Fibroblast of lung (primary cell): ENCODE measurements around the gene ANP32E.

ENCODE experiments used
- EZH2 ChIP-seq: IDR thresholded peaks from 2 replicates; pipeline ENCODE4 v1.5.1; 2012; ENCODE audit warnings: low read length, control low read depth, mild to moderate bottlenecking; ENCODE audit errors: missing control alignments
- TF ChIP-seq, protein P1 (sequence below), 2 donors: IDR thresholded peaks in 1 of 2; conservative IDR thresholded peaks in 1 of 2; 1 replicate in 1 of 2; 2 replicates in 1 of 2; pipeline ENCODE4 v1.5.1; 2011 to 2012; ENCODE audit warnings: low read length in 2 of 2, control low read depth in 1 of 2, inconsistent platforms in 1 of 2, low read depth in 1 of 2, mild to moderate bottlenecking in 1 of 2

GRCh38 chr1:150281758-150282557 lies 46.0 kb upstream of the ANP32E start, which contains the start of gene CIART:
- TF ChIP-seq, protein P1, sequence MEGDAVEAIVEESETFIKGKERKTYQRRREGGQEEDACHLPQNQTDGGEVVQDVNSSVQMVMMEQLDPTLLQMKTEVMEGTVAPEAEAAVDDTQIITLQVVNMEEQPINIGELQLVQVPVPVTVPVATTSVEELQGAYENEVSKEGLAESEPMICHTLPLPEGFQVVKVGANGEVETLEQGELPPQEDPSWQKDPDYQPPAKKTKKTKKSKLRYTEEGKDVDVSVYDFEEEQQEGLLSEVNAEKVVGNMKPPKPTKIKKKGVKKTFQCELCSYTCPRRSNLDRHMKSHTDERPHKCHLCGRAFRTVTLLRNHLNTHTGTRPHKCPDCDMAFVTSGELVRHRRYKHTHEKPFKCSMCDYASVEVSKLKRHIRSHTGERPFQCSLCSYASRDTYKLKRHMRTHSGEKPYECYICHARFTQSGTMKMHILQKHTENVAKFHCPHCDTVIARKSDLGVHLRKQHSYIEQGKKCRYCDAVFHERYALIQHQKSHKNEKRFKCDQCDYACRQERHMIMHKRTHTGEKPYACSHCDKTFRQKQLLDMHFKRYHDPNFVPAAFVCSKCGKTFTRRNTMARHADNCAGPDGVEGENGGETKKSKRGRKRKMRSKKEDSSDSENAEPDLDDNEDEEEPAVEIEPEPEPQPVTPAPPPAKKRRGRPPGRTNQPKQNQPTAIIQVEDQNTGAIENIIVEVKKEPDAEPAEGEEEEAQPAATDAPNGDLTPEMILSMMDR (conservative IDR thresholded peaks at IDR 0.05 in 1 of 2, IDR thresholded peaks at IDR 0.05 in 1 of 2; ENCODE audit: low read depth in 1 of 2, low read length in 2 of 2): no peak
- no peak for TF ChIP-seq EZH2
